SU-DHL-6 (cell line): ENCODE data around the gene BCAS3.

Experiments used
- H2AFZ ChIP-seq: fragments of 200-600 bp; sonication (generic); 2 replicates; pipeline ENCODE4 v1.6.1; 2014; ENCODE audit warnings: low read depth, mild to moderate bottlenecking, moderate library complexity, mixed read lengths, antibody characterized with exemption, low read length; ENCODE audit not compliant: severe bottlenecking
- H3F3A ChIP-seq: fragments of 200-600 bp; shearing (Covaris generic); 2 replicates; pipeline ENCODE4 v1.6.0; 2016; ENCODE audit warnings: antibody characterized with exemption, mild to moderate bottlenecking; ENCODE audit not compliant: insufficient read depth
- H3K27ac ChIP-seq: fragments of 200-600 bp; sonication (generic); 2 replicates; pipeline ENCODE4 v1.5.1; 2016; ENCODE audit warnings: low read depth, mild to moderate bottlenecking, low read length, moderate library complexity, mixed read lengths
- H3K27me3 ChIP-seq: fragments of 200-600 bp; sonication (generic), shearing (Covaris generic); 2 replicates; pipeline ENCODE4 v1.6.0; 2014; ENCODE audit warnings: mild to moderate bottlenecking, low read length
- H3K36me3 ChIP-seq: fragments of 200-600 bp; sonication (generic); 2 replicates; pipeline ENCODE4 v1.6.1; 2014; ENCODE audit warnings: mild to moderate bottlenecking, low read length, mixed read lengths
- H3K4me2 ChIP-seq: fragments of 300-600, 200-600 bp; shearing (Covaris generic), sonication (generic); 2 replicates; pipeline ENCODE4 v1.6.0; 2014; ENCODE audit warnings: low read length, low read depth, mild to moderate bottlenecking; ENCODE audit not compliant: poor library complexity, severe bottlenecking
- H3K4me3 ChIP-seq: fragments of 200-600 bp; sonication (generic); 2 replicates; pipeline ENCODE4 v1.5.1; 2014; ENCODE audit warnings: antibody characterized with exemption, low read length, mild to moderate bottlenecking, mixed read lengths; ENCODE audit not compliant: insufficient read depth, poor library complexity, severe bottlenecking
- H3K79me2 ChIP-seq: fragments of 200-600 bp; sonication (generic); 2 replicates; pipeline ENCODE4 v1.6.1; 2014; ENCODE audit warnings: mild to moderate bottlenecking, low read length, moderate library complexity; ENCODE audit not compliant: insufficient read depth
- H3K9ac ChIP-seq: fragments of 200-600 bp; sonication (generic); 2 replicates; pipeline ENCODE4 v1.7.0; 2014; ENCODE audit warnings: mild to moderate bottlenecking, low read length
- H3K9me2 ChIP-seq: fragments of 200-600 bp; sonication (generic); replicated peaks from 2 replicates; pipeline ENCODE4 v1.6.1; 2014; ENCODE audit warnings: low read length; ENCODE audit not compliant: insufficient read depth
- H3K9me3 ChIP-seq: fragments of 200-600 bp; sonication (generic); 2 replicates; pipeline ENCODE4 v1.6.1; 2014; ENCODE audit warnings: low read length, mixed read lengths; ENCODE audit not compliant: insufficient read depth
- H4K20me1 ChIP-seq: fragments of 200-600 bp; sonication (generic); 2 replicates; pipeline ENCODE4 v1.6.1; 2014; ENCODE audit warnings: low read depth, mild to moderate bottlenecking, antibody characterized with exemption, low read length, moderate library complexity, mixed read lengths
- EZH2phosphoT487 ChIP-seq: fragments of 200-600 bp; sonication (generic), shearing (Covaris generic); conservative IDR thresholded peaks from 2 replicates; pipeline ENCODE4 v1.6.1; 2018; ENCODE audit warnings: mild to moderate bottlenecking, antibody characterized with exemption, low read length, moderate library complexity, mixed read lengths
- TF ChIP-seq, protein P1 (sequence below): fragments of 200-600 bp; sonication (generic); IDR thresholded peaks from one replicate; pipeline ENCODE4 v1.5.1; 2017; ENCODE audit warnings: antibody characterized with exemption, mild to moderate bottlenecking, low read length, moderate library complexity; ENCODE audit not compliant: insufficient read depth, poor library complexity, severe bottlenecking

The BCAS3 gene

DNA sequence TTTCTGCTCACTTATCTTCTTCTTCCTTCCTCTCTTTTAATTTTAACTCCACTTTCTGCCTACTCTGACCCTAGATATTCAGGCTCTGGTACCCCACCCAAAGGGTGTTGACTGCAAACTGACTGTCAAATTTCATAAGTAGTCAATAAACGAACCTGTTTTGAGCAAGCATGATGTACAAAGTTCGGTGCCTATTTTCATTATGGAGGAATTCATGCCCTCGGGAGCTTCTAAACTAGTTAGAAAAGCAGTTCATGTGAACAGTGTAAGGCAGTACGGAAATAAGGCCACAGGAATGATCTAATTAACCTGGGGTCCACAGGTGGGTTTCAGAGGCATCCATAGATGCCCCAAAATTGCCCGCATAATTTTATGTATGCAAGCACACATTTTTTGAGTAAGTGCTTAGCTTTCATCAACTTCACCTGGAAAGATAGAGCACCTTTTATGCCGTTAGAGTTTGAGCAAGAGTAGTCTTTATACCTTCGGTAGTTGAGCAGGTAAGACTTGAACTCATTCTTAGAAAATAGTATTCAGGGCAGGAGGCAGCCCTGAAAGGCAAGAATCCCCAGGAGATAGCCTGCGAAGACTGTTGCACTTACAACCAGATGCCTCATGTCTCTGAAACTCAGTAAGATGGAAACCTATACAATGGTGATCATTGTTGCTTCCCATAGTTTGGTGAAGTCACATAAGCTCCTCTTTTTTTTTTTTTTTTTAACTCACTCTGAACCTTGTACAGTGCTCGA is 685.4 kb downstream of the BCAS3 start:
- H3K27me3 ChIP-seq = no peaks in the 10 kb centered on the region
- H3K79me2 ChIP-seq = no peaks in the 10 kb centered on the region
- H3K9ac ChIP-seq = no peak overlapping the region
- TF ChIP-seq EZH2phosphoT487 = no peak
- TF ChIP-seq, protein P1, sequence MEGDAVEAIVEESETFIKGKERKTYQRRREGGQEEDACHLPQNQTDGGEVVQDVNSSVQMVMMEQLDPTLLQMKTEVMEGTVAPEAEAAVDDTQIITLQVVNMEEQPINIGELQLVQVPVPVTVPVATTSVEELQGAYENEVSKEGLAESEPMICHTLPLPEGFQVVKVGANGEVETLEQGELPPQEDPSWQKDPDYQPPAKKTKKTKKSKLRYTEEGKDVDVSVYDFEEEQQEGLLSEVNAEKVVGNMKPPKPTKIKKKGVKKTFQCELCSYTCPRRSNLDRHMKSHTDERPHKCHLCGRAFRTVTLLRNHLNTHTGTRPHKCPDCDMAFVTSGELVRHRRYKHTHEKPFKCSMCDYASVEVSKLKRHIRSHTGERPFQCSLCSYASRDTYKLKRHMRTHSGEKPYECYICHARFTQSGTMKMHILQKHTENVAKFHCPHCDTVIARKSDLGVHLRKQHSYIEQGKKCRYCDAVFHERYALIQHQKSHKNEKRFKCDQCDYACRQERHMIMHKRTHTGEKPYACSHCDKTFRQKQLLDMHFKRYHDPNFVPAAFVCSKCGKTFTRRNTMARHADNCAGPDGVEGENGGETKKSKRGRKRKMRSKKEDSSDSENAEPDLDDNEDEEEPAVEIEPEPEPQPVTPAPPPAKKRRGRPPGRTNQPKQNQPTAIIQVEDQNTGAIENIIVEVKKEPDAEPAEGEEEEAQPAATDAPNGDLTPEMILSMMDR = no peak
- no peaks in the 10 kb centered on the region for H3F3A ChIP-seq
- H3K9me2 ChIP-seq = no peaks in the 10 kb centered on the region
- H3K4me2 ChIP-seq = no peak overlapping the region
- H3K36me3 ChIP-seq = no peaks in the 10 kb centered on the region
- no peaks in the 10 kb centered on the region for H3K9me3 ChIP-seq
- H2AFZ ChIP-seq = no peak overlapping the region
- no peak overlapping the region for H3K4me3 ChIP-seq
- H4K20me1 ChIP-seq = no peaks in the 10 kb centered on the region
- H3K27ac ChIP-seq = no peak overlapping the region

DNA sequence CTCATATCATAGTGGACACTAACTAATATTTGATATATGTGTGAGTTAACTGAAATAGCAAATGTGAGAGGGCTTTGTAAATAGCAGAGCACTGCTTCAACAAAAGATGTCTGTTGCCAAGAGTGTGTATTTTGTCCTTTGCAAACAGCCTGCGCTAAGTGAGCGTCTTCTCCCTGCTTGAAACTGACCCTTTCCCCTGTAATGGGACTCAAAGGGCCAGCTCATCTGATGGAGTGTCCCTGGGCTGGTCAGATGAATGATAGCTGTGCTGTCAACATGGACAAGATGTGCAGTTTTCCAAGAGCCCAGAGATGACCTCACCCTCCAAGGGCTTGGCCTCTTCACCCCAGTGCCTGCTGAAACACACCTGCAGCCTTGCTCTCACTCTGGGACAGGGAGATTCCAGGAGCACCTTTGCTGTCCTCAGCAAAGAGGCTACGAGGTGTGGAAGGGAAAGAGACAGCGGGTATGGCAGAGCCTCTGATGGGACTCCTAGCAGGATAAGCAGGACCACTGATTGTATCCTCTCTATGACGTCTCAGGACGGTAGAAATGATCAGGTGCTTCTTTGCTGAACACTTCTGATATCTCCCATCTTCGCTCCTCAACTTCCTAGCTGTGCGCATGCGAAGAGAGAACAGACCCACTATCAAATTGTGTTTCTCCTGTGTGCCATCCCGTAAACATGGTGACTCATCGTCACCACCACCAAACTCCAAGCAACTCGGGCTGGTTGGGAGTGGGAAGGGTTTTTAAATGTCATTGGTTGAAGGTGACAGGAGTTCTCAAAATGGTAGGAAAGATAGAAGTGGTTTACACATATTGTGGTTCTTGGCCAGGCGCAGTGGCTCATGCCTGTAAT is 686.2 kb downstream of the BCAS3 start:
- no peaks in the 10 kb centered on the region for H3K9me3 ChIP-seq
- H3K4me2 ChIP-seq = no peak overlapping the region
- no peak overlapping the region for H2AFZ ChIP-seq
- H3K27me3 ChIP-seq = no peaks in the 10 kb centered on the region
- H3K9ac ChIP-seq = no peak overlapping the region
- no peaks in the 10 kb centered on the region for H3F3A ChIP-seq
- no peaks in the 10 kb centered on the region for H3K9me2 ChIP-seq
- no peaks in the 10 kb centered on the region for H3K79me2 ChIP-seq
- no peak overlapping the region for H3K27ac ChIP-seq
- H3K4me3 ChIP-seq = no peak overlapping the region
- H3K36me3 ChIP-seq = no peaks in the 10 kb centered on the region
- TF ChIP-seq, protein P1 = no peak
- no peak for TF ChIP-seq EZH2phosphoT487
- no peaks in the 10 kb centered on the region for H4K20me1 ChIP-seq

DNA sequence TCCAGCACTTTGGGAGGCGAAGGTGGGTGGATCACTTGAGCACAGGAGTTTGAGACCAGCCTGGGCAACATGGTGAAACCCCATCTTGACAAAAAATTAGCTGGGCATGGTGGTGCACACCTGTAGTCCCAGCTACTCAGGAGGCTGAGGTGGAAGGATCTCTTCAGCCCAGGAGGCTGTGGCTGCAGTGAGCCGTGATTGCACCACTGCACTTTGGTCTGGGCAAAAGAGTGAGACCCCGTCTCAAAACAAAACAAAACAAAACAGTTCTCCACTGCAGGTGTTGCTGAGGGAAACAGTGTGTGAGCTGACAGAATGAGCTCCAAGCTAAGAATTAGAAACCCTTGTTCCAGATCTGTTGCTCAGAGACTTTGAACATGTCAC is 686.8 kb downstream of the BCAS3 start:
- no peak overlapping the region for H3K4me2 ChIP-seq
- no peaks in the 10 kb centered on the region for H3K27me3 ChIP-seq
- no peaks in the 10 kb centered on the region for H3K9me2 ChIP-seq
- H3K9me3 ChIP-seq = no peaks in the 10 kb centered on the region
- H3K27ac ChIP-seq = no peak overlapping the region
- no peak overlapping the region for H2AFZ ChIP-seq
- TF ChIP-seq EZH2phosphoT487 = no peak
- TF ChIP-seq, protein P1 = no peak
- no peak overlapping the region for H3K4me3 ChIP-seq
- no peaks in the 10 kb centered on the region for H4K20me1 ChIP-seq
- no peaks in the 10 kb centered on the region for H3K79me2 ChIP-seq
- H3F3A ChIP-seq = no peaks in the 10 kb centered on the region
- no peaks in the 10 kb centered on the region for H3K36me3 ChIP-seq
- H3K9ac ChIP-seq = no peak overlapping the region
